ENCODE data around the gene ATP2C2.
A peak's percentile ranks its signal among the peaks of the same experiment; 100 is the strongest.

Gene ATP2C2

DNA sequence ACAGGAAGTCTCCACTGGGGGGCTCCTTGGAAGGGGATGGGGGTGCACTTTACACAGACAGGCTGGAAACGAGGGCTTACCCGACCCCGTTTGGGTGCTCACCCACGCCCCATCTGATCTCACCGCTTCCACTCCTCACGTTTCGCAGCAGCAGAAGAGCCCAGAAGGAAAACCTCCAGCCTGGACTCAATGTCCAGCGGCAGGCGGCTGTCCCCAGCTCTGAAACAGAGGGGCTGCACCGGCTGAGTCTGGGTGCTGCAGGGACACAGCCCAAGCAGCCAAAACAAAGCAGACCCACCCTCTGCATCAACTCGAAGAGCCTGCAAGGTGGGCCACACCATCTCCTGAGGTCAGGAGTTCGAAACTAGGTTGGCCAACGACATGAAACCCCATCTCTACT lies 132.2 kb downstream of the ATP2C2 start:
- H3K27me3 ChIP-seq (ENCODE audit: control insufficient read depth in 5 of 5, insufficient read depth in 4 of 5, low read length in 5 of 5), result no peaks in the 10 kb centered on the region
- no peaks in the 10 kb centered on the region for H3K9me3 ChIP-seq (ENCODE audit: control insufficient read depth in 5 of 5, low read length in 5 of 5)
- H3K27ac ChIP-seq (ENCODE audit: low read depth, low read length), result no peak overlapping the region
- H3K36me3 ChIP-seq (ENCODE audit: control insufficient read depth in 5 of 5, insufficient read depth in 5 of 5, low read length in 5 of 5), result peaks cover 0 to 40% (median 24%) of the 10 kb centered on the region in 5 donors
- H3K4me3 ChIP-seq (ENCODE audit: low read depth in 1 of 5, low read length in 5 of 5), result no peak overlapping the region
- no peak overlapping the region for H3K9ac ChIP-seq (ENCODE audit: low read length in 5 of 5)
- H3K4me1 ChIP-seq (ENCODE audit: control insufficient read depth in 5 of 5, insufficient read depth in 5 of 5, low read length in 5 of 5), result peaks cover 3 to 19% (median 18%) of the 10 kb centered on the region in 5 donors

DNA sequence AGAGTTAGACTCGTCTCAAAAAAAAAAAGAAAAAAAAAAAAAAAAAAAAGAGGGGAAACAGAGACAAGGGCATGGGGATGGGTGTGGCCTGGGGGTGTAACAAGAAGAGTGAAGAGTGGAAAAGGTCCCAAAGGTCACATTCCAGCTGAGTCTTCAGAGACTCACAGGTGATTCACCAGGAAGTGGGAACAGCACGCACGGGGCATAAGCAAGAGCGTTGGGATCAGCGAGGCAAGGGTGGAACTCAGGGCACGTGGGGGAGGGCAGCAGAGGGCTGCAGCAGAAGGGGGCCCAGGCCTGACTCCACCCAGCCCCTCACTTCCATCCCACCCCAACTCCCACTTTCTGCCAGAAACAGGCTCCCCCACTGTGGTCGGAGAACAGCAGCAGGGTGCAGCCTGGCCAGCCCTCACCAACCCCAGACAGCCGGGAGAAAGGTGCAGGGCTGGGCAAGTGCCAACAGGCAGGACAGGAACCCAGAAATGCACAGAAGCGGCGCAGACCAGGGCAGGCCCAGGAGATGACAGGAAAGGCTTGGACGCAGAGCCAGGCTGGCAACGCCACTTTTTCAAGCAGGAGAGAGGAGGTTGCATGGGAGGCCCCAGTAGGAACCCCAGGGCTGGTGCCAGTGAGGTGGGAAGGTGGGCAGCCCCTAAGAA lies 132.9 kb downstream of the ATP2C2 start:
- Histone ChIP-seq H3K27me3 (ENCODE audit: control insufficient read depth in 5 of 5, insufficient read depth in 4 of 5, low read length in 5 of 5) (no peaks in the 10 kb centered on the region), H3K36me3 (ENCODE audit: control insufficient read depth in 5 of 5, insufficient read depth in 5 of 5, low read length in 5 of 5) (peaks cover 0 to 33% (median 18%) of the 10 kb centered on the region in 5 donors), H3K27ac (ENCODE audit: low read depth, low read length) (no peak overlapping the region), H3K4me1 (ENCODE audit: control insufficient read depth in 5 of 5, insufficient read depth in 5 of 5, low read length in 5 of 5) (peaks cover 3 to 23% (median 20%) of the 10 kb centered on the region in 5 donors), H3K4me3 (ENCODE audit: low read depth in 1 of 5, low read length in 5 of 5) (no peak overlapping the region), H3K9ac (ENCODE audit: low read length in 5 of 5) (no peak overlapping the region), H3K9me3 (ENCODE audit: control insufficient read depth in 5 of 5, low read length in 5 of 5) (no peaks in the 10 kb centered on the region)

DNA sequence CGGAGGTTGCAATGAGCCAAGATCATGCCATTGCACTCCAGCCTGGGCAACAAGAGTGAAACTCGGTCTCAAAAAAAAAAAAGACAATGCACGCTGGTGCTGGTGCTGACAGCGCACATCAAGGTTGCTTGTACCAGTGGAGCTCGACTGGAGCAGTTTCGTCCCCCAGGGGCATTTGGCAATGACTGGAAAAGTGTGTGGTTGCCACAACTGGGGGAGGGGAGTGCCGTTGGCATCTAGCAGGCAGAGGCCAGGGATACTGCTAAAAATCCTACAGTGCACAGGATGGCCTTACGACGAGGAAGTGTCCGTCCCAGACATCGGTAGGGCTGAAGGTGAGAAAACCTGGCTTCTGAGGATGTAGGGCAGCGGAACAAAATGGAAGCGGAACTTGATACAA lies 133.7 kb downstream of the ATP2C2 start:
- peaks cover 0 to 25% (median 11%) of the 10 kb centered on the region in 5 donors for H3K36me3 ChIP-seq (ENCODE audit: control insufficient read depth in 5 of 5, insufficient read depth in 5 of 5, low read length in 5 of 5)
- no peak overlapping the region for H3K4me3 ChIP-seq (ENCODE audit: low read depth in 1 of 5, low read length in 5 of 5)
- H3K27me3 ChIP-seq (ENCODE audit: control insufficient read depth in 5 of 5, insufficient read depth in 4 of 5, low read length in 5 of 5), result no peaks in the 10 kb centered on the region
- no peaks in the 10 kb centered on the region for H3K9me3 ChIP-seq (ENCODE audit: control insufficient read depth in 5 of 5, low read length in 5 of 5)
- H3K9ac ChIP-seq (ENCODE audit: low read length in 5 of 5), result no peak overlapping the region
- peaks cover 3 to 31% (median 20%) of the 10 kb centered on the region in 5 donors for H3K4me1 ChIP-seq (ENCODE audit: control insufficient read depth in 5 of 5, insufficient read depth in 5 of 5, low read length in 5 of 5)
- H3K27ac ChIP-seq (ENCODE audit: low read depth, low read length), result no peak overlapping the region

GRCh38 chr16:84502581-84502980 lies 134.2 kb downstream of the ATP2C2 start:
- peaks cover 0 to 20% (median 6%) of the 10 kb centered on the region in 5 donors for H3K36me3 ChIP-seq (ENCODE audit: control insufficient read depth in 5 of 5, insufficient read depth in 5 of 5, low read length in 5 of 5)
- peaks cover 3 to 36% (median 20%) of the 10 kb centered on the region in 5 donors for H3K4me1 ChIP-seq (ENCODE audit: control insufficient read depth in 5 of 5, insufficient read depth in 5 of 5, low read length in 5 of 5)
- no peaks in the 10 kb centered on the region for H3K9me3 ChIP-seq (ENCODE audit: control insufficient read depth in 5 of 5, low read length in 5 of 5)
- no peaks in the 10 kb centered on the region for H3K27me3 ChIP-seq (ENCODE audit: control insufficient read depth in 5 of 5, insufficient read depth in 4 of 5, low read length in 5 of 5)
- no peak overlapping the region for H3K27ac ChIP-seq (ENCODE audit: low read depth, low read length)
- H3K4me3 ChIP-seq (ENCODE audit: low read depth in 1 of 5, low read length in 5 of 5), result no peak overlapping the region
- H3K9ac ChIP-seq (ENCODE audit: low read length in 5 of 5), result no peak overlapping the region

- no peaks in the 10 kb centered on the region for H3K27me3 ChIP-seq (ENCODE audit: control insufficient read depth in 5 of 5, insufficient read depth in 4 of 5, low read length in 5 of 5)
- peak overlapping the region; percentile 80 to 87 (median 83) for H3K4me3 ChIP-seq (ENCODE audit: low read depth in 1 of 5, low read length in 5 of 5)
- H3K36me3 ChIP-seq (ENCODE audit: control insufficient read depth in 5 of 5, insufficient read depth in 5 of 5, low read length in 5 of 5), result peaks cover 0 to 13% (median 2%) of the 10 kb centered on the region in 5 donors
- peaks cover 3 to 40% (median 20%) of the 10 kb centered on the region in 5 donors for H3K4me1 ChIP-seq (ENCODE audit: control insufficient read depth in 5 of 5, insufficient read depth in 5 of 5, low read length in 5 of 5)
- H3K9ac ChIP-seq (ENCODE audit: low read length in 5 of 5), result peak overlapping the region in 4 of 5 donors; percentile 27 to 84 (median 68)
- no peaks in the 10 kb centered on the region for H3K9me3 ChIP-seq (ENCODE audit: control insufficient read depth in 5 of 5, low read length in 5 of 5)
- H3K27ac ChIP-seq (ENCODE audit: low read depth, low read length), result peak overlapping the region; percentile 75
Measured at GRCh38 chr16:84503751-84504395, 135.5 kb downstream of the ATP2C2 start.

DNA sequence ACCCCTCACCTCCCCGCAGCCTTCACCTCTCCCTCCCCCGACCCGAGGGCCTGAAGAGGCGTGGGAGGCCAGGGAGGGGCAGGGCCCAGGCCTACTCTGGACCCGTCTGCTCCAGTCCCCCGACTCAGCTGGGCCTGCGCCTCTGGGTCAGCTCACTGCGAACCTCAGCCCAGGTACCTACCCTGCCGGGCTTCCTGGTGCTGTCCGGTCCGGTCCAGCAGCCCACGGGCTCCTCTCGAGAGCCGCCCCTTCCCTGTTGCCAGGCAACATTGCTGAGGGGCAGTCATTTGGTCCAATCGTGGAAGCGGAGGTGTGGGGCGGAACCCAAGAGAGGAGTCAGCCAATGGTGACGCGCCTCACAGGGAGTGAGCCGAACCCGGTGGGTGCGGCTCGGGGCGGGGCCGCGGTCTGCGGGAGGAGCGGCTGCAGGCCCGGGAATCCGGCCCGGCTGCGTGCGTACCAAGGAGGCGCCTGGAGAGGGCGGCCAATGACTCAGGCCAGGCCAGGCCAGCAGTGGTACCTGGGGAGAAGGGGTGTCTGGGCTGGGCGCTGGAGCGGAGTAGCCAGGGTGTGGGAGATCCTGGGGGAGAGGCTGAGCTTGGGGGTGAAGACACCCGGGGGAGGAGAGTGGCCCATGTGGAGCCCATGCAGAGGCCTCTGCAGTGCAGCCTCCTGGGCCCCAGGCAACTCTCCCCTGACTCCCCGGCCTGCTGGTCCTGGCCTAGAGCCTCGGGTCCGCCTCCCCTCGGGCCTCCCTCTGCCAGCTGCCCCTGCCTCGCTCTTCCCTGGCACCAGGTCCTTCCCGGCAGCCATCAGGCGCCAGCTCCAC lies 136.3 kb downstream of the ATP2C2 start, which contains the start of gene MEAK7:
MEAK7 (minus strand) TSS at position 240 of the 829 bp plus-strand sequence. CDS start 6,573 bp downstream, outside the sequence.
- Histone ChIP-seq H3K27me3 (ENCODE audit: control insufficient read depth in 5 of 5, insufficient read depth in 4 of 5, low read length in 5 of 5) (peaks cover 0 to 1% (median 0%) of the 10 kb centered on the region in 5 donors), H3K4me1 (ENCODE audit: control insufficient read depth in 5 of 5, insufficient read depth in 5 of 5, low read length in 5 of 5) (peaks cover 3 to 40% (median 20%) of the 10 kb centered on the region in 5 donors), H3K9me3 (ENCODE audit: control insufficient read depth in 5 of 5, low read length in 5 of 5) (no peaks in the 10 kb centered on the region), H3K4me3 (ENCODE audit: low read depth in 1 of 5, low read length in 5 of 5) (peak within 1 kb of the TSS; percentile 80 to 87 (median 83)), H3K36me3 (ENCODE audit: control insufficient read depth in 5 of 5, insufficient read depth in 5 of 5, low read length in 5 of 5) (peaks cover 0 to 8% (median 2%) of the 10 kb centered on the region in 5 donors), H3K9ac (ENCODE audit: low read length in 5 of 5) (peak within 1 kb of the TSS in 4 of 5 donors; percentile 78 to 88 (median 82)), H3K27ac (ENCODE audit: low read depth, low read length) (peak within 1 kb of the TSS; percentile 75)

DNA sequence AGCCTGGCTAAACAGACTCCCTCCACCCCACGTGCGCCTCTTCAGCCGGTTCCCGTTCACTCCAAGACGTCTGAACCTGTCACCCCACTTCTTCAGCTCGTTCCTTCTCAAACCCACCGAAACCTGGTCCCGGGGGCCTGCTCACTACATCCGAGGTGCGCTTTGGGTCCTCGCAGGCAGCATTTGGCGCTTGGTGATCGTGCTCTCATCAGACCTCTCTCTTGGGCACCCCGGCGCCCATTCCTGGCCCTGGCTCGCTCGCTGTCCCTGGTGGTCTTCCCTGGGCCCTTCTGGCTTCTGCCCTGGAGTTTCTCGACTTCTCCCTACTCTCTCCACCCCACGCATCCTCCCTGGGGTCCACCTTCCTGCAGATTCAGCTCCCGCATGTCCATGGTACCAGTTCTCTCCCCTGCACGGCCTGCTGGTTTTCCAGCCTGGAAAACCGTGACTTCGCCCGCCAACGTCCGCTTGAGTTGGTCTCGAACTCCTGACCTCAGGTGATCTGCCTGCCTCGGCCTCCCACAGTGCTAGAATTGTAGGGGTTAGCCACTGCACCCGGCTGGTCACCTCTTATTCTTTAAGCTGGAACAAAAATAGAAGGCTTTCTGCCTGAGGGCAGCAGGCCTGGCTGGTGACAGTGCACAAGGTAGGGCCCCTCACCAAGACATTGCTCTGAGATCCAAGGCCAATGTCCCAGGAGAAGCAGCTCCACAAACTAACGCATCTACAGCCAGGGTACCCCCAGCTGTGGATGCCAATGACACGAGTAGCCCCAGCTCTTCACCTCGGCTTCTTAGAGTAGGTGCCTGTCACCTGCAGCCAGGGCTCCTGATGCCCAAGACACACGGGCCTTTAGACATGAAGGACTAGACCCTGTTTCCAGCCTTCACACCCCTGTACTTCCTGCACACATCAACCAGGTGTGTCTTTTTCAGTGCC lies 137.2 kb downstream of the ATP2C2 start:
- Histone ChIP-seq H3K27ac (ENCODE audit: low read depth, low read length) (peak overlapping the region; percentile 75), H3K4me1 (ENCODE audit: control insufficient read depth in 5 of 5, insufficient read depth in 5 of 5, low read length in 5 of 5) (peaks cover 3 to 40% (median 20%) of the 10 kb centered on the region in 5 donors), H3K9ac (ENCODE audit: low read length in 5 of 5) (peak overlapping the region in 4 of 5 donors; percentile 78 to 88 (median 80)), H3K9me3 (ENCODE audit: control insufficient read depth in 5 of 5, low read length in 5 of 5) (no peaks in the 10 kb centered on the region), H3K36me3 (ENCODE audit: control insufficient read depth in 5 of 5, insufficient read depth in 5 of 5, low read length in 5 of 5) (peaks cover 0 to 8% (median 2%) of the 10 kb centered on the region in 5 donors), H3K4me3 (ENCODE audit: low read depth in 1 of 5, low read length in 5 of 5) (peak overlapping the region; percentile 15 to 87 (median 81)), H3K27me3 (ENCODE audit: control insufficient read depth in 5 of 5, insufficient read depth in 4 of 5, low read length in 5 of 5) (peaks cover 0 to 3% (median 0%) of the 10 kb centered on the region in 5 donors)

- H3K4me1 ChIP-seq (ENCODE audit: control insufficient read depth in 5 of 5, insufficient read depth in 5 of 5, low read length in 5 of 5), result peaks cover 6 to 43% (median 28%) of the 10 kb centered on the region in 5 donors
- no peaks in the 10 kb centered on the region for H3K9me3 ChIP-seq (ENCODE audit: control insufficient read depth in 5 of 5, low read length in 5 of 5)
- peaks cover 0 to 2% (median 0%) of the 10 kb centered on the region in 5 donors for H3K36me3 ChIP-seq (ENCODE audit: control insufficient read depth in 5 of 5, insufficient read depth in 5 of 5, low read length in 5 of 5)
- H3K4me3 ChIP-seq (ENCODE audit: low read depth in 1 of 5, low read length in 5 of 5), result peak overlapping the region in 1 of 5 donors; percentile 40
- H3K27ac ChIP-seq (ENCODE audit: low read depth, low read length), result no peak overlapping the region
- peak overlapping the region in 1 of 5 donors; percentile 57 for H3K9ac ChIP-seq (ENCODE audit: low read length in 5 of 5)
- peaks cover 0 to 3% (median 0%) of the 10 kb centered on the region in 5 donors for H3K27me3 ChIP-seq (ENCODE audit: control insufficient read depth in 5 of 5, insufficient read depth in 4 of 5, low read length in 5 of 5)
Measured at GRCh38 chr16:84507011-84507982, 139.0 kb downstream of the ATP2C2 start.
